OCI-LY1 (cell line): Measurements from ENCODE around the gene PTPRT.

ENCODE experiments used
- EZH2 ChIP-seq: fragments of 200-600 bp; sonication (generic), shearing (Covaris generic); IDR thresholded peaks from 2 replicates; pipeline ENCODE4 v1.8.0; 2017; ENCODE audit warnings: borderline replicate concordance, mixed run types, mild to moderate bottlenecking, antibody characterized with exemption, low read length, moderate library complexity, mixed read lengths
- TF ChIP-seq, protein P1 (sequence below): fragments of 200-600 bp; sonication (generic), shearing (Covaris generic); IDR thresholded peaks from 2 replicates; pipeline ENCODE4 v1.5.1; 2017; ENCODE audit warnings: mild to moderate bottlenecking, antibody characterized with exemption, low read length, moderate library complexity, mixed read lengths

DNA sequence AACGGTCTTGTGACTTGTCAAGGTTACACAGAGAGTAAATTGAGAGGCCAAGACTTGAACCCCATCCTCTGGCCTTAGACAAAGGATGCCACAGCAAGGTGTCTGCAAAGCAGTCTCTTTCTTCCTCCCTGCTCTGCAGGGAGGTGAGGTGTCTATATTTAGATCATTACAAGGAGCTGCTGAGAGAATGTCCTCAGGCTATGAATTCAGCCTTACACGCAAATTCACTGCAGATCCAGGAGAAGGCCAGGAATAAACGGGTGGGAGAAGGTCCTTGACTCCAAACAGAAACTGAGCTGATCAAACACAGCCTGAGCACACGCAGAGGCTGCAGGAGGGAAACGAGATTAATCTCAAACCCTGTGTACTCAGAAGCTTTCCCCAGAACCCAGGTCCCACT lies 48.6 kb upstream of the PTPRT start:
- TF ChIP-seq, protein P1, sequence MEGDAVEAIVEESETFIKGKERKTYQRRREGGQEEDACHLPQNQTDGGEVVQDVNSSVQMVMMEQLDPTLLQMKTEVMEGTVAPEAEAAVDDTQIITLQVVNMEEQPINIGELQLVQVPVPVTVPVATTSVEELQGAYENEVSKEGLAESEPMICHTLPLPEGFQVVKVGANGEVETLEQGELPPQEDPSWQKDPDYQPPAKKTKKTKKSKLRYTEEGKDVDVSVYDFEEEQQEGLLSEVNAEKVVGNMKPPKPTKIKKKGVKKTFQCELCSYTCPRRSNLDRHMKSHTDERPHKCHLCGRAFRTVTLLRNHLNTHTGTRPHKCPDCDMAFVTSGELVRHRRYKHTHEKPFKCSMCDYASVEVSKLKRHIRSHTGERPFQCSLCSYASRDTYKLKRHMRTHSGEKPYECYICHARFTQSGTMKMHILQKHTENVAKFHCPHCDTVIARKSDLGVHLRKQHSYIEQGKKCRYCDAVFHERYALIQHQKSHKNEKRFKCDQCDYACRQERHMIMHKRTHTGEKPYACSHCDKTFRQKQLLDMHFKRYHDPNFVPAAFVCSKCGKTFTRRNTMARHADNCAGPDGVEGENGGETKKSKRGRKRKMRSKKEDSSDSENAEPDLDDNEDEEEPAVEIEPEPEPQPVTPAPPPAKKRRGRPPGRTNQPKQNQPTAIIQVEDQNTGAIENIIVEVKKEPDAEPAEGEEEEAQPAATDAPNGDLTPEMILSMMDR: no peak
- TF ChIP-seq EZH2: no peak
